Lung microvascular endothelial cell (primary cell): ENCODE measurements around the gene DHFR. TPM values are rescaled to one million over a fixed set of nuclear protein-coding genes. Genes with fewer than 3 reads are reported as not detected.
"Not testable (repeated sequence)": the region's sequence is repeated elsewhere in the genome, so short reads cannot be mapped to it uniquely, and the experiment has no call there.

Source experiments
- DNase-seq, 2 donors: peaks; one replicate each; pipeline versions ENCODE4 v3.0.0 to v3.0.0-alpha.2; 2010; ENCODE audit warnings: low read depth in 2 of 2
- total RNA-seq: library from RNA; depleted of rRNA; stranded (reverse); fragments of >200 nt; gene quantifications from 2 replicates; pipeline ENCODE4 v1.2.1, GENCODE V29; 2014

DHFR gene
- 6.5 and 13.3 TPM in 2 replicates for total RNA-seq

- peak; percentile 88 to 91 for DNase-seq
Measured at GRCh38 chr5:80654391-80655230, at the start of gene DHFR, which contains the start of gene MSH3. Gene DHFR (minus strand): TSS chr5:80654983. CDS start chr5:80654489, 494 bp downstream. Gene MSH3 (plus strand): TSS chr5:80654652. CDS start chr5:80654728, 76 bp downstream.

DNA sequence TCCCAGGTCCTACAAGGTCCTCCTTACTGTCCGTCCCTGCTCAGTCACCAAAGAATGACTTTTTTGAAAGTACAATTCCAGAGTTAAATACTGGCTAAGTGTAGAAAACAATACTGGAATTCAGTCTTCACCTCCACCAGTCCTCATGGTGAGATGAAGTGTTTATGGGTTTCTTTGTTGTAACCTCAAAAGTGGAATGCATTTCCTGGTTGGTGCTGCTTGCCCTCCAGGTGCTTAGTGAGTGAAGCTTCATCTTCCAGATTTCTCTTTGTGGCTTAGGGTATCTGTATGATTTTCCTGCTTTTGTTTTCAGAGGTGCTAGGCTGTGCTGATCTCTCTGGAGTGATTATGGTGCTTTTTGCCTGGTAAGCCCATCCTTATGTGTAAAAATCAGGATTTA lies 49.4 kb upstream of the DHFR start:
- no peak for DNase-seq

DNA sequence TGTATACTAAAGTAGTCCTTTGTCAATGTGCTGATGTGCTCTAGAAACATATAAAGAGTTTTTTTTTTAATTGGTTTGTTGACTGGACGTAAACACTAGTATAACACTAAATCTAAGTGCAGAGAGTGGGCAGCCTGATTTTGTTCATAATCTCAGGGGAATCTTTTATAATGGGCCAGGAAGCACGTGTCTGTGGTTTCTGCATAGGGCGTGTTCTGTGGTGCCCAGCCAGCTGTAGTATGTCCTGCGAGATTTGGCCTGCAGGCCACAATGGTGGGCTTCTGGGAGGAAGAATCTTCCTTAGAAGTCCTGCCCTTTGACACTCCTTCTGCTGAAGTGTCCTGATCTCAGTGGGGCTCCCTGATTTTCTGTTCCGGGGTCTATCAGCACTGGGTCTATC lies 49.0 kb upstream of the DHFR start:
- DNase-seq: no peak

DNA sequence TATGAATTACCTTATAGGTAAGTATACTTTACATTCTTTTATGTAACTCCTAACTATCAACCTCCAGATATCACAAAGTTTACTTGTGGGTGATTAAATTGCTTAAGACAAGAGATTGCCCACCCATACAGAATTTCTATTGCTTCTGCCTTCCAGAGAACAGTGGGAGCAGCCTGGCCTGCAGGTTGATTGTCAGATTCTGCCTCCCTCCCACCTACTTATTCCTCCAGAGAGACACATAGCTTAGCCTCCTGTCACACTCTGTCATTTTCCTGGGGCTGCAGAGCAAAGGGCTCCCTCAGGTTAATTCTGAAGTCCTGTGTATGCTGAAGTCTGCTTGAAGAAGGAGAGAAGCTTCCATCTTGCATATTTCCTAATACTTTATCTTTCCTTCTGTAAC lies 48.5 kb upstream of the DHFR start:
- no peak for DNase-seq

GRCh38 chr5:80701597-80701996 lies 46.8 kb upstream of the DHFR start:
- DNase-seq: peak in 1 of 2 donors; percentile 8

- no peak for DNase-seq
Measured at GRCh38 chr5:80698369-80698768, 43.6 kb upstream of the DHFR start.

DNA sequence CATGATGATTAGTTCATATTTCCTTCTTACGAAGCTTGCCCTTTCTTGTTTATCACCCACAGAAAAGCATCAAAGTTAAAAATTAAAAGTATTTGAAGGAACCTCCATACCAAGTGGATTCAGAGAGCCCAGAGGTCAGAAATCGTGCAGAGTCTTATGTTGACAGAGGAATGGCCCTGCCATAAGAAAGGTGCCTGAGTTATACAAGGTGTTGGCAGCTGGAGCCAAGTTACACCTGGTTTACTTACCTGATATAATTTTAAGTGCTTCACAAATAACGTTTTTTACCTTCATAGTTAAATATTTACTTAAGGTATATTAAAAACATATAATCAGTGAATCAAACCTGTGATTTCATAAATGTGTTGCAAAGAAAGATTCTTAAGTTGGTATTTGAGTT lies 42.3 kb upstream of the DHFR start:
- no peak for DNase-seq

GRCh38 chr5:80696450-80696849 lies 41.7 kb upstream of the DHFR start:
- DNase-seq: no peak

DNA sequence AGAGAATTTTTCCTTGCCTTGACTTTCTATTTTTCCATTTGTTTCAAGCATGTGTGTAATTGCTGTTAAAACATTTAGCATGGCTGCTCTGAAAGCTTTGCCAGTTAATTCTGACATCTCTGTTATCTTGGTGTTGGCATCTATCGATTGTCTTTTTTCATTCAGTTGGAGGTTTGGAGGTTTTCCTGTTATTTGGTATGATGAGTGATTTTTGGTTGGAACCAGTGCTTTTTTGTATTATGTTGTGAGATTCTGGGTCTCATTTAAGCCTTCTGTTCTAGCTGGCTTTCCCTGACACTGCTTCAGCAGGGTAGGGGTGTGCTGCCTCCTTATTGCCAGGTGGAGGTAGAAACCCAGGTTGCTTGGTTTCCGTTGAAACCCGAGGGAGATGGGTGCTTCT lies 40.9 kb upstream of the DHFR start:
- DNase-seq: peak in 1 of 2 donors; percentile 11

DNA sequence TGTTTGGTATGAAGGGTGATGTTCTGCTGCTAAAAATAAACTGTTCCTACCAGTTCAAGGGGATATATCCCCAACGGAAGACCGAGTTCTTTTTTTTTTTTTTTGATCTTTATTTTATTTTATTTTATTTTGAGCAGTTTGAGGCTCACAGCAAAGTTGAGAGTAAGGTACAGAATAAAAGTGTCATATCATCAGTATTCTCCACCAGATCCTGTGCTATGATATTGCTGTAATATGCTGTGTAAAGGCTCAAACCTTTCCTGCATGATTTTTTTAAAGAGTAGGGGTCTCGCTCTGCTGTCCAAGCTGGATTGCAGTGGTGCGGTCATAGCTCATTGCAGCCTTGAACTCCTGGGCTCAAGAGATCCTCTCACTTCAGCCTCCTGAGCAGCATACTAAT lies 34.8 kb upstream of the DHFR start:
- no peak for DNase-seq

DNA sequence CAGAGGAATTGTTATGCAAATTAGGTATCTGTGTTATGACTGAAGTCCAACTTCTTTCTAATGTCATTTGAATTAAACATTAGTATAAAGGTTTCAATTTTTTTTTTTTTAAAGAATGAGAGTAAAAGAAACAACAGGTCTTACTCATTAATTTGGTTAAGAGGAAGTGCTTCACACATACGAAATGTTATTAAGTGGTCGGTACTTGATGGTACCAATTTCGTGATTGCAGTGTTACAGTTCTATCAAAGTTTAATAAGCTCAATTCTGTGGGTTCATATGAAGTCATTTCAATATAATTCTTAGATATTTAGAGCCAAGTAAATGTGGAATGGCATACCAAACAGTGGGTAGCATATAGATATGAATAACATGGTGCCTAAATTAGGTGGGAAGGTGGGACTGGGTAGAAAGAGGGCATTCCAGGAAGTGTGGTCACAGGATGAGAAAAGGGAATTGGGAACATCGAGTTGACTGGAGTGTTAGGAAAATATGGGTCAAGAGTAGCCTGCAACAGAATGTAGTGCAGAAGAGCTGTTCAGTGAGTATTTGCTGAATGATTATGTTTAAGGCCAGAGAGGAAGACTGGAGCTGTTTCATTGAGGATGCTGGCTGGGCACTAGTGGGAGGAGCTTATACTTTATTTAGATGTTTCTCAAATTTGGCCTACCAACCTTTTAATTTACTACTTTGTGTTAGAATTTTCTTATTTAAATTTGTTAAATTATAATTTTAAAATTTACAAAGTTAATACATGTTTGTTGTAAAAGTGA lies 34.1 kb upstream of the DHFR start:
- DNase-seq: no peak

DNA sequence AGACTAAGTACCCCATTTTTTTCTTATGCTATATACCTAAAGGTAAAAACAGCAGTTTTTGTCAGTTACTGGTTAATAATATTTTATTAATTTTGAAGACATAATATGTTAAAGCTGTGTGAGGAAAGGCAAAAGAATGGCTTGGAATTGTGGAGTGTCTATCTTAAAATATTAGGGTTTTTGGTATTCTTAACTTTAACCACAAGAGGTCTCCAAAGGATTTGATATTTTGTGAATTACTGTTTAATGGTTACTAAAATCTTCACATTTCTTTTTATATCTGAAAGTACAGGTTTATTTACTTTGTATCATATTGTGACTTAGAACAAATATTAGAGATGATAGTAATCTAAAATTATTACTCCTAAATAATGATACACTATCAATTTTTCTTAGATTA lies 32.0 kb upstream of the DHFR start:
- DNase-seq: peak in 1 of 2 donors; percentile 40

GRCh38 chr5:80676706-80677105 lies 21.9 kb upstream of the DHFR start:
- no peak for DNase-seq

GRCh38 chr5:80672140-80672736 lies 17.5 kb upstream of the DHFR start:
- peak; percentile 80 to 84 for DNase-seq

DNA sequence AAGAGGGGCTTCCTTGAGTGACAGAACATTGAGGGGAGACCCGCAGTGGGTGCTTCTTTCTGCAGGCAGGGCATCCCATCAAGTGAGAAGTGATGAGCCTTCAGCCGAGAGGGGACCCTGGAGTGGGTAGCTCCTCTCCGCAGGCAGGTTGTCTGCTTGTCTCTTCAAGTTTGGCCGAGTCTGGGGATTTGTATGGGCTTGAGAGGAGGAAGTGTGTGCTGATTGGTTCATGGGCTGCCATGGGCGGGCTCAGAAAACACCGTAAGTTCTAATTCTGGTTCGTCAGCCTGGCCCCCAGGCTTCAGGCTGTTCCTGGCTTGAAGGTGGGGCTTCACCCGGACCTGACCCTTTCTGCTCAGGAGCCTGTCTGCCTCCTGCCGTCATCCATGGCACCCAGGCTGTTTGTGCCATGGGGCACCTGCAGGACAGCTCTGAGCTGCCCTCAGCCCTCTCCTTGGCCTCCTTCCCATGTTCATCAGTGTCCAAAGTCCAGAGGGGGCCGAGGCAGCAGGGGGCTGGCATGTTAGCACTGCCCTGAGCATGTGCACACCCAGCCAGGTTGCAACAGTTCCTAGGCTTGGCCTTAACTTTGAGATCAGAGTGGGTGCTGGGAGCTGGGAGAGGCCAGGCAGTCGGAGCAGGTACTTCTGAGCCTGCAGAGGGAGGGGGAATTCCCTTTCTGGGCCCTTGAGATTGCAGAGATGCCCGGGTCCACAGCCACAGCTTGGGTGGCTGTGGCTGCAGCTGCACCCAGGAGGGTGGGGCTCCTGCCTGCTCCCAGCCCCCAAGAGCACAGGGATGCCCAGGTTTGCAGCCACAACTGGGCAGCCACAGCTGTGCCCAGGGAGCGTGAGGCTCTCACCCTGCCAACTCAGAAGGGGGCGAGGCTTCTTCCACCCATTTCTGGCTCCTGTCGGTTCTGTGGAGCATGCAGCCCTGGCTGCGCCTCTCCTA lies 13.5 kb upstream of the DHFR start:
- DNase-seq: no peak

- DNase-seq: no peak
Measured at GRCh38 chr5:80667384-80667783, 12.6 kb upstream of the DHFR start.

GRCh38 chr5:80665057-80665456 lies 10.3 kb upstream of the DHFR start:
- DNase-seq: no peak

- no peak for DNase-seq
Measured at GRCh38 chr5:80662108-80662507, 7.3 kb upstream of the DHFR start.

DNA sequence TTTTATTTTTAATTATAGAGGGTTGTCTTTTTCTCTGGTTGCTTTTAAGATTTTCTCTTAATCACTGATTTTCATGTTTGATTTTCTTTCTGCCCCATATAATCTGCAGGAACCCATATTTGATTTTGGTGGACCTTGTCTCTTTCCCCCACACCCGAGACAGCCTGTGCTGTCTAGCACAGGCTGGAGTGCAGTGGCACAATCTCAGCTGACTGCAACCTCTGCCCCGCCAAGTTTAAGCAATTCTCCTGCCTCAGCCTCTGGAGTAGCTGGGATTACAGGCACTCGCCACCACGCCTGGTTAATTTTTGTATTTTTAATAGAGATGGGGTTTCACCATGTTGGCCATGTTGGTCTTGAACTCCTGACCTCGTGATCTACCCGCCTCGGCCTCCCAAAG lies 5.9 kb upstream of the DHFR start:
- not testable (repeated sequence) for DNase-seq

GRCh38 chr5:80659106-80659505 lies 4.3 kb upstream of the DHFR start:
- DNase-seq: no peak

DNA sequence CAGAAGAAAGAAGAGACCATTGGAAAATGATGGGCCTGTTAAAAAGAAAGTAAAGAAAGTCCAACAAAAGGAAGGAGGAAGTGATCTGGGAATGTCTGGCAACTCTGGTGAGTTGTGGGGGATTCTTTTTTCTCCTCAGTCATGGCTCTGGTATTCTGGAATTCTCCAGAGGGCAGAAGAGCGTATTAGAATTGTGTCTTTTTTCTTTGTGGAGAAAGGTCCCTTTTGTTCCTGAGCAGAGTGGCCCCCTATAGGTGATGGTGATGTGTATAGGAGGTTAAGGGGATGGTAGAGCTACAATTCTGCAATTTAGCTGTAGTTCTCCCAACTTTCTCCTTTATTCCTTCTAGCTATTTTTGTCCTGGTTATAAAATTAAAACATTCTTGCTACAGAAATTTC lies 1.6 kb upstream of the DHFR start:
- no peak for DNase-seq
